K562 (cell line): ENCODE data around the gene ZDHHC11. TPM values are rescaled to one million over a fixed set of nuclear protein-coding genes. Genes with fewer than 3 reads are reported as not detected.

ENCODE experiments used
- ATAC-seq: fragments of 200-7000 bp; cut with Tn5 transposase; 3 replicates; pipeline ENCODE4 v1.9.1; 2020; ENCODE audit warnings: moderate library complexity
- BruUV-seq: library from RNA; stranded (reverse); fragments of 400-500 nt; replicated peaks from 2 replicates; lab custom pipeline; 2021; lab: Mats Ljungman, UMichigan
- CTCF ChIA-PET: fragments of 300-600 bp; formaldehyde crosslinking; extraction: SDS; loops from one replicate; lab custom pipeline; 2021; ENCODE audit warnings: low intra/inter-chr PET ratio; lab: Yijun Ruan, JAX
- POLR2A ChIA-PET: fragments of 300-600, 350-650 bp; sonication (Branson Sonifier 250); formaldehyde crosslinking; extraction: SDS; loops from one replicate; lab custom pipeline; 2021; ENCODE audit warnings: antibody characterized with exemption, inconsistent platforms; lab: Yijun Ruan, JAX
- DNase-seq, 4 experiments: peaks; one replicate each; pipeline versions ENCODE4 v3.0.0 to v3.0.0-alpha.2; 2011 to 2018; ENCODE audit warnings: low spot score in 3 of 4, mixed read lengths in 3 of 4; ENCODE audit errors: extremely low read depth in 1 of 4
- FAIRE-seq: peaks from 2 replicates; lab custom pipeline; 2011; peaks lifted over from hg19 to GRCh38; lab: Jason Lieb, UNC
- H2AFZ ChIP-seq: 2 replicates; pipeline ENCODE4 v1.6.0; 2011; ENCODE audit warnings: low read depth, low read length, control low read depth, inconsistent platforms
- H3K27ac ChIP-seq: fragments of 200-600 bp; 3 replicates; pipeline ENCODE4 v1.8.0; 2011; ENCODE audit warnings: low read depth, mild to moderate bottlenecking, control low read depth, inconsistent platforms, low read length, moderate library complexity, mixed read lengths; ENCODE audit errors: extremely low read depth
- H3K27me3 ChIP-seq, 2 experiments: fragments of 300-600 bp in 1 of 2; 2 replicates in 1 of 2; 3 replicates in 1 of 2; pipeline versions ENCODE4 v1.6.0 to v1.8.0; 2011; ENCODE audit warnings: inconsistent platforms in 2 of 2, low read length in 2 of 2, mild to moderate bottlenecking in 1 of 2, mixed read lengths in 1 of 2, moderate library complexity in 1 of 2; ENCODE audit not compliant: control insufficient read depth in 2 of 2, insufficient read depth in 2 of 2
- H3K36me3 ChIP-seq: fragments of 300-600 bp; 3 replicates; pipeline ENCODE4 v1.8.0; 2011; ENCODE audit warnings: mild to moderate bottlenecking, low read length, inconsistent platforms; ENCODE audit not compliant: control insufficient read depth, insufficient read depth
- H3K4me1 ChIP-seq, 2 experiments: fragments of 200-600 bp in 1 of 2; replicated peaks in 1 of 2; 2 replicates in 1 of 2; 3 replicates in 1 of 2; pipeline versions ENCODE4 v1.5.1 to v1.8.0; 2011; ENCODE audit warnings: inconsistent platforms in 2 of 2, low read length in 2 of 2, mild to moderate bottlenecking in 1 of 2, mixed read lengths in 1 of 2, moderate library complexity in 1 of 2; ENCODE audit not compliant: control insufficient read depth in 2 of 2, insufficient read depth in 2 of 2
- H3K4me2 ChIP-seq: 2 replicates; pipeline ENCODE4 v1.6.1; 2011; ENCODE audit warnings: low read length, control low read depth, inconsistent platforms, mixed read lengths; ENCODE audit not compliant: insufficient read depth
- H3K4me3 ChIP-seq: fragments of 200-600 bp; sonication (generic), shearing (Covaris generic); 2 replicates; pipeline ENCODE4 v1.5.1; 2016; ENCODE audit warnings: control low read depth, inconsistent platforms
- H3K79me2 ChIP-seq: fragments of 200-600 bp; 3 replicates; pipeline ENCODE4 v1.8.0; 2011; ENCODE audit warnings: low read length, inconsistent platforms; ENCODE audit not compliant: control insufficient read depth, insufficient read depth
- H3K9ac ChIP-seq, 2 experiments: 2 replicates each; pipeline versions ENCODE4 v1.6.0 to v1.6.1; 2011; ENCODE audit warnings: low read depth in 2 of 2, low read length in 2 of 2, control low read depth in 1 of 2, inconsistent platforms in 1 of 2, mild to moderate bottlenecking in 1 of 2, mixed read lengths in 1 of 2; ENCODE audit not compliant: insufficient read depth in 1 of 2
- H3K9me1 ChIP-seq: one replicate; pipeline ENCODE4 v1.6.0; 2011; ENCODE audit warnings: inconsistent platforms, mild to moderate bottlenecking, low read length, moderate library complexity; ENCODE audit not compliant: control insufficient read depth, insufficient read depth
- H3K9me3 ChIP-seq: replicated peaks from 2 replicates; pipeline ENCODE4 v1.5.1; 2011; ENCODE audit warnings: low read depth, low read length, inconsistent platforms; ENCODE audit not compliant: control insufficient read depth, insufficient read depth
- H4K20me1 ChIP-seq: replicated peaks from 2 replicates; pipeline ENCODE4 v1.6.1; 2011; ENCODE audit warnings: low read length, inconsistent platforms, mixed read lengths; ENCODE audit not compliant: control insufficient read depth, insufficient read depth
- EP400 ChIP-seq: fragments of 450-650 bp; IDR thresholded peaks from 2 replicates; pipeline ENCODE4 v1.6.1; 2017; ENCODE audit warnings: antibody characterized with exemption, mild to moderate bottlenecking, moderate library complexity
- KDM2B ChIP-seq: fragments of 250-450 bp; sonication (Bioruptor Pico); IDR thresholded peaks from 2 replicates; pipeline ENCODE4 v1.8.0; 2021; ENCODE audit warnings: mild to moderate bottlenecking, moderate library complexity
- NCOA1 ChIP-seq: fragments of 450-650 bp; IDR thresholded peaks from 2 replicates; pipeline ENCODE4 v1.6.1; 2016; ENCODE audit warnings: low read depth
- PBX2 ChIP-seq, 2 experiments: IDR thresholded peaks in 1 of 2; conservative IDR thresholded peaks in 1 of 2; 2 replicates each; pipeline ENCODE4 v1.6.1; 2016; ENCODE audit warnings: low read depth in 2 of 2, mild to moderate bottlenecking in 1 of 2, missing compliant biosample characterization in 1 of 2, missing genetic modification characterization in 1 of 2, moderate library complexity in 1 of 2
- SMAD3 ChIP-seq: fragments of 450-650 bp; formaldehyde crosslinking; conservative IDR thresholded peaks from 2 replicates; pipeline ENCODE4 v1.4.0; 2020; ENCODE audit warnings: mild to moderate bottlenecking
- ZBTB7A ChIP-seq: IDR thresholded peaks from 2 replicates; pipeline ENCODE4 v1.6.1; 2011; ENCODE audit warnings: low read depth, mild to moderate bottlenecking, low read length, moderate library complexity, borderline replicate concordance; ENCODE audit not compliant: control insufficient read depth
- ZNF449 ChIP-seq: fragments of 250-450 bp; sonication (Bioruptor Pico); IDR thresholded peaks from 2 replicates; pipeline ENCODE4 v1.8.0; 2022; ENCODE audit warnings: moderate library complexity, mild to moderate bottlenecking, inconsistent platforms
- WGBS: fragments of 100-300 bp; shearing (Covaris generic); methylation state at CpG from one replicate; pipeline ENCODE4 v1.1.6; 2016; ENCODE audit warnings: low coverage, mixed read lengths; ENCODE audit not compliant: insufficient coverage; ENCODE audit errors: missing lambda C conversion rate; 5-methylcytosine and 5-hydroxymethylcytosine counted together
- in situ Hi-C: fragments of 300-500 bp; cut with MboI; formaldehyde crosslinking; loops from 4 replicates; pipeline ENCODE4 v1.15.0; 2018; ENCODE audit warnings: inconsistent platforms, mixed read lengths
- intact Hi-C: fragments of 100-400 bp; cut with micrococcal nuclease; formaldehyde crosslinking; loops from 2 replicates; pipeline ENCODE4 v1.14.2; 2022
- polyA plus RNA-seq, 8 experiments: library from polyadenylated mRNA; depleted of rRNA in 4 of 8; stranded (reverse) in 5 of 8; unstranded in 3 of 8; fragments of >200 nt; fragmentation: Nextera tagmentation in 2 of 8; fragmentation: Illumina TruSeq in 1 of 8; extraction: Ambion mirVana in 2 of 8; extraction: Trizol in 1 of 8; gene quantifications; 2 replicates each; pipeline versions ENCODE4 v1.2.1 to v1.2.3, GENCODE V29; 2011 to 2014; ENCODE audit warnings: inconsistent platforms in 1 of 8, missing spikeins in 1 of 8
- total RNA-seq, 7 experiments: library from RNA; depleted of rRNA in 6 of 7; stranded (reverse); fragments of >200 nt in 6 of 7; fragmentation: Illumina TruSeq in 2 of 7; extraction: Trizol in 2 of 7; gene quantifications; 2 replicates each; pipeline versions ENCODE4 v1.2.1 to v1.2.3, GENCODE V29; 2011 to 2021; ENCODE audit warnings: low replicate concordance in 1 of 7

ZDHHC11 gene
- total and polyA plus RNA-seq, 9 of the 15 experiments (the other 6 are each of a cell fraction or from before 2014, with no cell fraction given) = 0.07 to 2.3 (median 0.52) TPM

- no peak for DNase-seq
- ChIA-PET POLR2A (no interaction called here), CTCF (no interaction called here)
- Histone ChIP-seq H3K4me2 (no peak overlapping the region), H3K79me2 (no peaks in the 10 kb centered on the region), H3K9me3 (no peaks in the 10 kb centered on the region), H3K27me3 (peaks cover 36 to 75% of the 10 kb centered on the region in 2 experiments; a peak in 4 of 5 replicates), H3K9me1 (peaks cover 3% of the 10 kb centered on the region), H3K27ac (no peak overlapping the region), H3K36me3 (no peaks in the 10 kb centered on the region), H3K9ac (no peak overlapping the region), H2AFZ (no peak overlapping the region), H3K4me1 (peaks cover 0 to 39% of the 10 kb centered on the region in 2 experiments; a peak in 2 of 5 replicates), H3K4me3 (no peak overlapping the region), H4K20me1 (peaks cover 18% of the 10 kb centered on the region)
- BruUV-seq = no TSS peak
- TF ChIP-seq SMAD3 (CRISPR knock-in tag) = no peak
- no peak for TF ChIP-seq EP400
- TF ChIP-seq NCOA1 = no peak
- TF ChIP-seq KDM2B (CRISPR knock-in tag) = no peak
- no peak for TF ChIP-seq ZNF449 (CRISPR knock-in tag)
- no peak for TF ChIP-seq PBX2 (CRISPR knock-in tag; IDR thresholded peaks at IDR 0.05; ENCODE audit: low read depth)
- no peak for TF ChIP-seq PBX2 (tag; conservative IDR thresholded peaks at IDR 0.05; ENCODE audit: low read depth)
- TF ChIP-seq ZBTB7A = no peak
- intact Hi-C loops (no loop called here), in situ Hi-C loops (no loop called here)
- FAIRE-seq = no peak
- ATAC-seq = no peak
- 4% methylated on average over 24 of the region's 24 CpGs for WGBS
Observed at GRCh38 chr5:760363-761058, 90.3 kb downstream of the ZDHHC11 start.
